Glutamatergic neuron (in vitro differentiated cells): ENCODE data around the gene RAI2. TPM values are rescaled to one million over a fixed set of nuclear protein-coding genes. Genes with fewer than 3 reads are reported as not detected.

Experiments
- DNase-seq: peaks from one replicate; pipeline ENCODE4 v3.0.0; 2022
- H3K27ac Mint-ChIP-seq: one replicate; pipeline ENCODE4 v1.8.0; 2020; ENCODE audit warnings: mild to moderate bottlenecking, mixed read lengths, inconsistent platforms; ENCODE audit not compliant: unreplicated experiment
- H3K27me3 Mint-ChIP-seq: one replicate; pipeline ENCODE4 v1.8.0; 2020; ENCODE audit warnings: mild to moderate bottlenecking, moderate library complexity, mixed read lengths, inconsistent platforms; ENCODE audit not compliant: unreplicated experiment
- H3K36me3 Mint-ChIP-seq: one replicate; pipeline ENCODE4 v1.8.0; 2020; ENCODE audit warnings: mild to moderate bottlenecking, mixed read lengths, inconsistent platforms; ENCODE audit not compliant: unreplicated experiment
- H3K4me1 Mint-ChIP-seq: one replicate; pipeline ENCODE4 v1.8.0; 2020; ENCODE audit warnings: mild to moderate bottlenecking, low read depth, mixed read lengths, inconsistent platforms; ENCODE audit not compliant: unreplicated experiment
- H3K4me3 Mint-ChIP-seq: one replicate; pipeline ENCODE4 v1.8.0; 2020; ENCODE audit warnings: mild to moderate bottlenecking, mixed read lengths, inconsistent platforms; ENCODE audit not compliant: unreplicated experiment
- H3K9me3 Mint-ChIP-seq: one replicate; pipeline ENCODE4 v1.8.0; 2020; ENCODE audit warnings: mild to moderate bottlenecking, moderate library complexity, mixed read lengths, inconsistent platforms; ENCODE audit not compliant: unreplicated experiment
- CTCF ChIP-seq: fragments of 200-600 bp; sonication (generic); IDR thresholded peaks from one replicate; pipeline ENCODE4 v1.5.0; 2021; ENCODE audit not compliant: partially characterized antibody, unreplicated experiment
- long read RNA-seq: library from polyadenylated mRNA; unstranded; transcript quantifications from one replicate; pipeline ENCODE4 v2.0.0, GENCODE V29; 2020; ENCODE audit not compliant: unreplicated experiment
- total RNA-seq: library from RNA; stranded (reverse); fragmentation: NEBNext Ultra II Directional; extraction: Animal tissue kit (Norgen Biotek cat#: 25700); gene quantifications from one replicate; pipeline ENCODE4 v1.2.1, GENCODE V29; 2021; ENCODE audit not compliant: unreplicated experiment

RAI2 gene
- 1.4 TPM for total RNA-seq
- long read RNA-seq, result 0 reads

- Mint-ChIP-seq H3K27me3 (peaks cover 10% of the 10 kb centered on the region), H3K4me3 (peak within 1 kb of the TSS; percentile 77), H3K36me3 (no peaks in the 10 kb centered on the region), H3K27ac (peak within 1 kb of the TSS; percentile 28), H3K4me1 (no peaks in the 10 kb centered on the region), H3K9me3 (peaks cover 6% of the 10 kb centered on the region)
- DNase-seq, result peak; percentile 71
- TF ChIP-seq CTCF, result no peak
Measured at GRCh38 chrX:17860811-17861488, at the start of gene RAI2. Gene RAI2 (minus strand): TSS chrX:17861298. CDS start chrX:17802010, 59,288 bp downstream.

- no peak overlapping the region for H3K27ac Mint-ChIP-seq
- H3K4me1 Mint-ChIP-seq, result no peaks in the 10 kb centered on the region
- H3K36me3 Mint-ChIP-seq, result peaks cover 4% of the 10 kb centered on the region
- no peaks in the 10 kb centered on the region for H3K9me3 Mint-ChIP-seq
- DNase-seq, result no peak
- peak; percentile 29 for TF ChIP-seq CTCF
- H3K4me3 Mint-ChIP-seq, result no peak overlapping the region
- H3K27me3 Mint-ChIP-seq, result no peaks in the 10 kb centered on the region
Measured at GRCh38 chrX:17888421-17888820, 27.3 kb upstream of the RAI2 start.

- DNase-seq, result no peak
- Mint-ChIP-seq H3K27ac (no peak overlapping the region), H3K36me3 (peaks cover 6% of the 10 kb centered on the region), H3K4me1 (no peaks in the 10 kb centered on the region), H3K9me3 (no peaks in the 10 kb centered on the region), H3K4me3 (no peak overlapping the region), H3K27me3 (no peaks in the 10 kb centered on the region)
- TF ChIP-seq CTCF, result no peak
Measured at GRCh38 chrX:17882680-17883079, 21.6 kb upstream of the RAI2 start.

DNA sequence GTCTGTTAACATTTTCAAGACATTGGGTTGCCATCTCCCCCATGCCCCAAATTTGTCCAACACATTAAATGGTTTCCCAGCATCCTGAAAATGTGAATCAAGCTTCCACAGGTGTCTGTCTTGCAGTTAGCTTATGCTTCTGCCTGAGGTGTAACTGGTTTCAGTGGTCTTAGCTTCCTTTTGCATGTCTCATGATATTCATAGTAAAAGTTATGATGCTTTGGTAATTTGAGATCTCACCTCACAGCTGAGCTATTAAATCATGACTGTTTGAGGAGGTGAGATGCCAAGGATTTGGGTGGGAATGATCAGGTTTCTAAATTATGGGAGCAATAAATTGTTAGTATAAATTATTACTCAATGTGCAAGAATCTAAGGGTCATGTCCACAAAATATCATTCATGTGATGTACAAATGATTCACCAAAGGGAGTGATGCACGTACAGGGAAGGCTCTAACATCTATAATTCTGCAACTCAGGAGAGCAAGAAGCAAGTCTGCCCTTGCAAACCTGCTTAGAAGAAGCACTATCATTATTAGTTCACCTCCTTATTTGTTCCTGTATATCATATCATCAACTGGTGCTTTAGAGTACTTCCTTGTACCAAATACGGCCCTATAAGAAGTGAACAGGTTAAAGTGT is 17.1 kb upstream of the RAI2 start:
- H3K4me1 Mint-ChIP-seq, result no peaks in the 10 kb centered on the region
- DNase-seq, result no peak
- TF ChIP-seq CTCF, result no peak
- no peak overlapping the region for H3K4me3 Mint-ChIP-seq
- no peaks in the 10 kb centered on the region for H3K27me3 Mint-ChIP-seq
- no peaks in the 10 kb centered on the region for H3K36me3 Mint-ChIP-seq
- no peaks in the 10 kb centered on the region for H3K9me3 Mint-ChIP-seq
- no peak overlapping the region for H3K27ac Mint-ChIP-seq

GRCh38 chrX:17876135-17876534 is 15.0 kb upstream of the RAI2 start:
- H3K27me3 Mint-ChIP-seq, result no peaks in the 10 kb centered on the region
- H3K4me1 Mint-ChIP-seq, result no peaks in the 10 kb centered on the region
- DNase-seq, result no peak
- TF ChIP-seq CTCF, result no peak
- H3K27ac Mint-ChIP-seq, result no peak overlapping the region
- no peaks in the 10 kb centered on the region for H3K9me3 Mint-ChIP-seq
- H3K36me3 Mint-ChIP-seq, result no peaks in the 10 kb centered on the region
- no peak overlapping the region for H3K4me3 Mint-ChIP-seq
